Activated T-cell treated with anti-CD3 and anti-CD28 coated beads, Interleukin-2, amount 50 U/mL, for 24 hours (primary cell): ENCODE results near the gene POLD2.
A peak's percentile ranks its signal among the peaks of the same experiment; 100 is the strongest.
"Not testable (repeated sequence)": the region's sequence is repeated elsewhere in the genome, so short reads cannot be mapped to it uniquely, and the experiment has no call there.

ENCODE experiments used
- DNase-seq: peaks from one replicate; pipeline ENCODE4 v3.0.0-alpha.2; 2020
- H3K27ac Mint-ChIP-seq: 2 replicates; pipeline ENCODE4 v1.8.0; 2020; ENCODE audit warnings: mild to moderate bottlenecking, mixed read lengths
- H3K27me3 Mint-ChIP-seq: 2 replicates; pipeline ENCODE4 v1.8.0; 2020; ENCODE audit warnings: mixed read lengths
- H3K36me3 Mint-ChIP-seq: 2 replicates; pipeline ENCODE4 v1.8.0; 2020; ENCODE audit warnings: low read depth, mixed read lengths
- H3K4me1 Mint-ChIP-seq: 2 replicates; pipeline ENCODE4 v1.8.0; 2020; ENCODE audit warnings: low read depth, mixed read lengths
- H3K4me3 Mint-ChIP-seq: 2 replicates; pipeline ENCODE4 v1.8.0; 2020; ENCODE audit warnings: mild to moderate bottlenecking, moderate library complexity, mixed read lengths
- H3K9me3 Mint-ChIP-seq: 2 replicates; pipeline ENCODE4 v1.8.0; 2020; ENCODE audit warnings: mixed read lengths

The POLD2 gene

GRCh38 chr7:44134943-44135628 lies 11.7 kb upstream of the POLD2 start:
- H3K27me3 Mint-ChIP-seq: no peaks in the 10 kb centered on the region
- no peak overlapping the region for H3K4me3 Mint-ChIP-seq
- no peak for DNase-seq
- no peak overlapping the region for H3K27ac Mint-ChIP-seq
- no peaks in the 10 kb centered on the region for H3K4me1 Mint-ChIP-seq
- H3K36me3 Mint-ChIP-seq: no peaks in the 10 kb centered on the region
- H3K9me3 Mint-ChIP-seq: no peaks in the 10 kb centered on the region

DNA sequence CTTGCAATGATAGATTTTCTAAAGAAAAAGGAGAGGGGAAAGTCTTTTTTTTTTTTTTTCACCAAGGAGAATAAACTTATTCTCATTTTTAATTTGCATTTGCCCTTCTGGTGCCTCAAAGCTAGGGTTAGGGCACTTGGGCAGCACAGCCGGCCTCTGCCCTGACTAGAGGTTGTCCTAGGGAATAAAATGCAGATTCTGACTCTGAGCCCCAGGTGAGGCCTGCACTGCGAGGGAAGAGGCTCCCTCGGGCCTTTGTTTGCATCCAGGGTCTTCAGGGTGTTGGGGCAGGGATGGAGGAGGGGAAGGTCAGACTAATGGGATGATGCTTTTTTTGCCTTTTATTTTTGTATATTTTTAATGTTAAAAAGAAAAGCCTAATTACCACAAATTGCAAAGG lies 9.9 kb upstream of the POLD2 start:
- Mint-ChIP-seq H3K27ac (no peak overlapping the region), H3K9me3 (no peaks in the 10 kb centered on the region), H3K4me3 (no peak overlapping the region), H3K27me3 (no peaks in the 10 kb centered on the region), H3K36me3 (no peaks in the 10 kb centered on the region), H3K4me1 (no peaks in the 10 kb centered on the region)
- no peak for DNase-seq

- no peaks in the 10 kb centered on the region for H3K36me3 Mint-ChIP-seq
- no peaks in the 10 kb centered on the region for H3K9me3 Mint-ChIP-seq
- no peak overlapping the region for H3K4me3 Mint-ChIP-seq
- no peaks in the 10 kb centered on the region for H3K27me3 Mint-ChIP-seq
- no peaks in the 10 kb centered on the region for H3K4me1 Mint-ChIP-seq
- no peak overlapping the region for H3K27ac Mint-ChIP-seq
- DNase-seq: no peak
Measured at GRCh38 chr7:44132039-44132438, 8.7 kb upstream of the POLD2 start.

- Mint-ChIP-seq H3K4me1 (peaks cover 3% of the 10 kb centered on the region), H3K4me3 (no peak overlapping the region), H3K27me3 (no peaks in the 10 kb centered on the region), H3K9me3 (no peaks in the 10 kb centered on the region), H3K36me3 (no peaks in the 10 kb centered on the region), H3K27ac (no peak overlapping the region)
- DNase-seq: no peak
Measured at GRCh38 chr7:44131173-44132029, 8.1 kb upstream of the POLD2 start.

GRCh38 chr7:44128721-44129582 lies 5.6 kb upstream of the POLD2 start:
- H3K27ac Mint-ChIP-seq: no peak overlapping the region
- no peak overlapping the region for H3K4me3 Mint-ChIP-seq
- no peaks in the 10 kb centered on the region for H3K27me3 Mint-ChIP-seq
- no peaks in the 10 kb centered on the region for H3K36me3 Mint-ChIP-seq
- no peaks in the 10 kb centered on the region for H3K9me3 Mint-ChIP-seq
- DNase-seq: no peak
- peaks cover 7% of the 10 kb centered on the region for H3K4me1 Mint-ChIP-seq

- Mint-ChIP-seq H3K27ac (no peak overlapping the region), H3K4me3 (no peak overlapping the region), H3K9me3 (no peaks in the 10 kb centered on the region), H3K4me1 (peaks cover 14% of the 10 kb centered on the region), H3K36me3 (peaks cover 10% of the 10 kb centered on the region), H3K27me3 (no peaks in the 10 kb centered on the region)
- no peak for DNase-seq
Measured at GRCh38 chr7:44127161-44127560, 3.8 kb upstream of the POLD2 start.

DNA sequence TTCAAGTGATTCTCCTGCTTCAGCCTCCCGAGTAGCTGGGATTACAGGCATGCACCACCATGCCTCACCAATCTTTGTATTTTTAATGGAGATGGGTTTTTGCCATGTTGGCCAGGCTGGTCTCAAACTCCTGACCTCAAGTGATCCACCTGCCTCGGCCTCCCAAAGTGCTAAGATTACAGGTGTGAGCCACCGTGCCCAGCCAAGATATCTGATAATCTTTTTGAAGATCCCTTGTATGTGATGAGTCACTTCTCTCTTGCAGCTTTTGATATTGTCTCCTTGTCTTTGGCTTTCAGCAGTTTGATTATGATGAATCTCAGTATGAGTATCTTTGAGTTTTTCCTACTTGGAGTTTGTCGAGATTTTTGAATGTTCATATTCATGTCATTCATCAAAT lies 3.2 kb upstream of the POLD2 start:
- not testable (repeated sequence) for H3K4me3 Mint-ChIP-seq, H3K27ac Mint-ChIP-seq, DNase-seq, H3K9me3 Mint-ChIP-seq, H3K27me3 Mint-ChIP-seq
- Mint-ChIP-seq H3K4me1 (peaks cover 19% of the 10 kb centered on the region), H3K36me3 (peaks cover 16% of the 10 kb centered on the region)

DNA sequence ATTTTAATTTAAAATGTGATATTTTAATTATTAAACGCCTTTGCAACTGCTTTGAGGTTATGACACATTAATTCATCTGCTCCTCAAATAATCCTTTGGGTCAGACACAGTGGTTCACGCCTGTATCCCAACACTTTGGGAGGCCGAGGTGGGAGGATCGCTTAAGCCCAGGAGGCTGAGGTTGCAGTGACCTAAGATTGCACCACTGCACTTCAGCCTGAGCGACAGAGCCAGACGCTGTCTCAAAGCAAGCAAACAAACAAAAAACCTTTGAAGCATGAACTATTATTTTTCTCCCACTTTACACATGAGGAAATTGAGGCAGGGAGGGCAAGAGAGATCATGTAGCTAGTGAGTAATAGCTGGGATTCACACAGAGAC lies 1.5 kb upstream of the POLD2 start:
- no peak for DNase-seq
- Mint-ChIP-seq H3K36me3 (peaks cover 33% of the 10 kb centered on the region), H3K4me3 (peak overlapping the region; percentile 52), H3K27me3 (no peaks in the 10 kb centered on the region), H3K4me1 (peaks cover 37% of the 10 kb centered on the region), H3K9me3 (no peaks in the 10 kb centered on the region), H3K27ac (no peak overlapping the region)

GRCh38 chr7:44122529-44122928 lies 819 bp downstream of the POLD2 start:
- peak overlapping the region; percentile 90 for H3K27ac Mint-ChIP-seq
- H3K27me3 Mint-ChIP-seq: no peaks in the 10 kb centered on the region
- no peaks in the 10 kb centered on the region for H3K9me3 Mint-ChIP-seq
- peaks cover 50% of the 10 kb centered on the region for H3K4me1 Mint-ChIP-seq
- peak overlapping the region; percentile 85 for H3K4me3 Mint-ChIP-seq
- DNase-seq: peak; percentile 33
- peaks cover 56% of the 10 kb centered on the region for H3K36me3 Mint-ChIP-seq

GRCh38 chr7:44121761-44122420 lies 1.5 kb downstream of the POLD2 start:
- no peak for DNase-seq
- Mint-ChIP-seq H3K4me1 (peaks cover 50% of the 10 kb centered on the region), H3K9me3 (no peaks in the 10 kb centered on the region), H3K27ac (peak overlapping the region; percentile 90), H3K27me3 (no peaks in the 10 kb centered on the region), H3K36me3 (peaks cover 62% of the 10 kb centered on the region), H3K4me3 (peak overlapping the region; percentile 85)

DNA sequence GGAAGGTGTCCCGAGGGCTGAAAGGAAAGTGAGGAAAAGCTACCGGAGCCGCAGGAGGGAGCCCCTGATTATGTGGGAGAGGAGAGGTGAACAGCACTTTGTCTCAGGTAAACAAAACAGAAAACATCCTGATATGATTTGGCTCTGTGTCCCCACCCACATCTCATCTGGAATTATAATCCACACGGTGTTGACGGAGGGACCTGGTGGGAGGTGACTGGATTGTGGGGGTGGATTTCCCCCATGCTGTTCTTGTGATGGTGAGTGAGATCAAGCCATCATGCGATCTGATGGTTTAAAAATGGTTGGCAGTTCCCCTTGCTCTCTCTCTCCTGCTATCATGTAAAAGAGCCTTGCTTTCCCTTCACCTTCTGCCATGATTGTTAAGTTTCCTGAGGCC lies 3.0 kb downstream of the POLD2 start:
- DNase-seq: no peak
- Mint-ChIP-seq H3K4me3 (no peak overlapping the region), H3K27ac (peak overlapping the region; percentile 64), H3K36me3 (peaks cover 77% of the 10 kb centered on the region), H3K9me3 (no peaks in the 10 kb centered on the region), H3K4me1 (peaks cover 47% of the 10 kb centered on the region), H3K27me3 (no peaks in the 10 kb centered on the region)

DNA sequence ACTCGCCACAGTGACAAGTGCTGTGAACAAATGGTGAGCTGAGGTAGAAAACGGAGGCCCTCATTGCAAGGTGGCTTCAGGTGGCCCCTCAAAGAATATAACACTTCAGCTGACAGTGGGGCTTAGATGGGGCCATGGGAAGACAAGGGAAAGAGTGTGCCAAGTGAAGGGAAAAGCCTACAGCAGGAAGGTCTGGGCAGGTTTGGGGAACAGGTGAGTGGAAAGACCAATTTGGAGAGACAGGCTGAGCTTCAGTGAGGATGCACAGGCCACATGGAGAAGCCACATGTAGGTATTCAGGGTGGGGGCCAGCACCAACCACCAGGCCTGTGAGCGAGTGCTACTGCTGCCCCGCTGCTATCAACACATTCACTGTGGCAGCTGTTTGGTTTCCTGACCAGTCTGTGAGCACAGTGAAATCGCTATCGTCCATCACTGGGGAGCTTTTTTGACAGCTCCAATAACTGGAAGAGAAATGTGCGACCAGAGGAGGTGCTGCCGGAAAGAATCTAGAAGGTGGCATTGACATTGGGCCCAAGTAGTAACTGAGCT lies 3.4 kb downstream of the POLD2 start:
- peak overlapping the region; percentile 11 for H3K4me3 Mint-ChIP-seq
- H3K9me3 Mint-ChIP-seq: no peaks in the 10 kb centered on the region
- no peaks in the 10 kb centered on the region for H3K27me3 Mint-ChIP-seq
- peak overlapping the region; percentile 56 for H3K27ac Mint-ChIP-seq
- DNase-seq: no peak
- peaks cover 82% of the 10 kb centered on the region for H3K36me3 Mint-ChIP-seq
- peaks cover 46% of the 10 kb centered on the region for H3K4me1 Mint-ChIP-seq

DNA sequence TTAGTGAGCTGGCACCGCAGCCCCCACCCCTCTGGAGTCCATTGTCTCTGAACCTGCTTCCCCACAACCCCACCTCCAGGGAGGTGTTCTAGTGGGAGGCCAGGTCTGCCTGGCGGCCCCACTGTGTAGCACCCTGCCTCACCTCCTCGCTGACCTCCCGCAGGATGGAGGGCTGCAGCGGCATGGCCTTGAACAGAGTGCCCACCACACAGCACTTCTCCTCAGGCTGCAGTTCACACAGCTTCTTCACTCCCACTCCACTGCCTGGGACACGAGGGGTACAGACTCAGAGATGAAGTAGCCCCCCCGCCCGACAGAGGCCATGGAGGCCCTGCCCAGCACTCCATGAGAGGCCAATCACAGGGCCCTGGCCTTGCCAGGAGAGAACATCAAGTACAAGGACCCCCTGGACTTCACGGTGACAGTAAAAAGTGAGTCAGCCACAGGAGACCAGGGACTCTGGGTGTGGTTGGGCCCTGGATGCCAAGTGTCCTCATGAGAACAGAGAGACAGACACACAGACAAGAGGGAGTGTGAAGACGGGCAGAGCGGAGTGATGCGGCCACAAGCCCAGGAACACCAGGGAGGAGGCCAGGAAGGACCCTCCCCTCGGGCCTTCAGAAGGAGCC lies 5.4 kb downstream of the POLD2 start:
- Mint-ChIP-seq H3K9me3 (no peaks in the 10 kb centered on the region), H3K27ac (no peak overlapping the region), H3K4me3 (no peak overlapping the region), H3K36me3 (peaks cover 98% of the 10 kb centered on the region), H3K4me1 (peaks cover 42% of the 10 kb centered on the region), H3K27me3 (no peaks in the 10 kb centered on the region)
- no peak for DNase-seq
